GM10847 (cell line): Measurements from ENCODE around the gene YWHAG.

Source experiments
- POLR2A ChIP-seq: IDR thresholded peaks from 2 replicates; pipeline ENCODE4 v1.6.1; 2011; ENCODE audit not compliant: insufficient read length; ENCODE audit errors: extremely low read depth

The YWHAG gene

GRCh38 chr7:76337147-76337546 is 21.6 kb downstream of the YWHAG start:
- TF ChIP-seq POLR2A: no peak

GRCh38 chr7:76336094-76336493 is 22.7 kb downstream of the YWHAG start:
- no peak for TF ChIP-seq POLR2A

- no peak for TF ChIP-seq POLR2A
These were observed 24.3 kb downstream of the YWHAG start for GRCh38 chr7:76334320-76334967.

DNA sequence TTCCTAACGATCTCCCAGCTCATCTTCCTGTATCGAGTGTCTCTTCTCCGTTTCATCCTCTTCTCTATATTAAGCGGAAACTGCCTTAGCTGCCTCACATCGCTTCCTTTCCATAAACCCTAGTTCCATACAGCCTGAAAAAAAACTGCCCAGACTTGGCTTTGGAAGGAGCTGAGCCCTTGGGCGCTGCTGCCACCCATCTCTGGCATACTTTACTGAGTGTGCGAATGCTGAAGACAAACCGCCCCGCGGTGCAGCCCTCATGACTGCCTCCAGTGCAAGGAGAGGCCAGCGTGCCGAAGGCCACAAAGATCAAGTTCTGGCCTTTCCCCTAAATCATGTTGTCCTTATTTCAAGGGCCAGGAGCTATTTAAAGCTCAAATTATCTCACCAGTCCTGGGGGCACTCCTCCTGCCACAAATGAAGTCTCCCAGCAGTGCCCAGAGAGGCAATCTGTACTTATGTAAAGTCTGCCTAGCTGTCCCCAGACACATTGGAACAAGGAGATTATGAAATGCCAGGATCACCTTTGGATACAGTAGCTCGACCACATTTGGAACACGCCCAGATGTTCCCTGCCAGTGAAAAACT is 25.2 kb downstream of the YWHAG start:
- no peak for TF ChIP-seq POLR2A

DNA sequence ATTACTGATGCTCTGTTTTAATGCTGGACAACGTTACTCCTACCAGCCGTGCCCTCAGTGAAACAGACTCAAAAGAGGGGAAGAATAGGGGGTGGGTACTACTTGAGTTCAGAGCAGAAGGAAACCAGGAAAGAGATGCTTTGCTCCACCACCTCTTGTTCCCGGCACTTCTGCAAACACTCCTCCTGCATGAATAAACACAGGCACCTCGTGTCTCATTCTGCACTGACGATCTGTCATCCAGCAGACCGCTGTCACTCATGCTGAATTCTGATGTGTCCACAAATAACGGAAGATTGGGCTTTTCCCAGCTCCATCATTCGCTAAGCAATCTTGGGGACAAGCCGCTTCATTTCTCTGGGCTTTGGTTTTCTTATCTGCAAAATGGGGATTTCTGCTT is 26.7 kb downstream of the YWHAG start:
- no peak for TF ChIP-seq POLR2A

DNA sequence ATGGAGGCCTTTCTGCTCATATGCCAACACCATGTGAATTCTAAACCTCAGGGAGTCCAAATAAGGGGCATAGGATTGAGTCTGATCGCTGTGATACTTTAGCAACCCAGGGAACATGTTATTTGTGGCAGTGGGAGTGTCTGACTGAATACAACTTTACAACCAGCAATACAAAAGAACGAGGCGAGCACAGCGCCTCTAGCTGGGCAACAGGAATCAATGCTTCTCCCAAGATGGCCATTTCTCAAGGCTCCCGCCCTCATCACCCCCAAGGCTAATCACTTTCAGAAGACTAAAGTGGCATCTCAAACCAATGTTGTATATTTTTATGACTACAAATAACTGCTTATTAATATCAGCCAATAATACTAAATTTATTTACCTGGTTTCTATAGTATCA is 28.1 kb downstream of the YWHAG start:
- no peak for TF ChIP-seq POLR2A

GRCh38 chr7:76330261-76330660 is 28.5 kb downstream of the YWHAG start:
- no peak for TF ChIP-seq POLR2A

DNA sequence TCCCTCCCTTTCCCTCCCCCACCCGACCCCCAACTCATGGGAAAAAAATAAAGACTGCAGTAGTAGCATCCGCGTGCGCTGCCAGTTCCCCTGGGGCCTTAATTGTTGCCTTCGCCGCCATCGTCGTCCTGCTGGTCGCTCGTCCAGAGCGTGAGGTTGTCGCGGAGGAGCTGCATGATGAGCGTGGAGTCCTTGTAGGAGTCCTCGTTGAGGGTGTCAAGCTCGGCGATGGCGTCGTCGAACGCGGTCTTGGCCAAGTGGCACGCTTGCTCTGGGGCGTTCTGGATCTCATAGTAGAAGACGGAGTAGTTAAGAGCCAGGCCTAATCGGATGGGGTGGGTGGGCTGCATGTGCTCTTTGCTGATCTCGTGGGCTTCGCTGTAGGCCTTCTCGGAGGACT is 29.3 kb downstream of the YWHAG start:
- no peak for TF ChIP-seq POLR2A

DNA sequence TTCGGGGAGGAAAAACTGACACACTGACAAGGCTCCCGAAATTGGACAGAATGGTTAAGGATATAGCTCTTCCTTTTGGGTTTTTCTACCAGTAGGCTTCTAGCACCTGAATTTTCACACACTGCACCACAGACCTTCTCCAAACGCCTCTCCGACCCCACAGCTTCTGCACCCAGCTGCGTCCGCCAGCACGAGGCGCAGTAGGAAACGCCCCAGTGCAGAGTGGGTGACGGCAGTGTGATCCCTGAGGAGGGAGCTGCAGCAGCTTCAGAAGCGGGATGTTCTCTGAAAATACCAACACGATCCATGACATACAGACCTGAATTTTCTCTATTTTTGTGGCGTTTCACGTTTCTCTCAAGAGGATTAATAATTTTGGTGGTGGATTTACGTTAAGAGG is 30.4 kb downstream of the YWHAG start:
- TF ChIP-seq POLR2A: no peak

- TF ChIP-seq POLR2A: no peak
These were observed 31.2 kb downstream of the YWHAG start for GRCh38 chr7:76327610-76328009.

GRCh38 chr7:76326646-76327233 is 32.1 kb downstream of the YWHAG start:
- no peak for TF ChIP-seq POLR2A

- no peak for TF ChIP-seq POLR2A
These were observed 33.0 kb downstream of the YWHAG start for GRCh38 chr7:76325811-76326210.

- TF ChIP-seq POLR2A: no peak
These were observed 33.7 kb downstream of the YWHAG start for GRCh38 chr7:76325092-76325491.

- TF ChIP-seq POLR2A: no peak
These were observed 40.1 kb downstream of the YWHAG start for GRCh38 chr7:76318488-76319353.

DNA sequence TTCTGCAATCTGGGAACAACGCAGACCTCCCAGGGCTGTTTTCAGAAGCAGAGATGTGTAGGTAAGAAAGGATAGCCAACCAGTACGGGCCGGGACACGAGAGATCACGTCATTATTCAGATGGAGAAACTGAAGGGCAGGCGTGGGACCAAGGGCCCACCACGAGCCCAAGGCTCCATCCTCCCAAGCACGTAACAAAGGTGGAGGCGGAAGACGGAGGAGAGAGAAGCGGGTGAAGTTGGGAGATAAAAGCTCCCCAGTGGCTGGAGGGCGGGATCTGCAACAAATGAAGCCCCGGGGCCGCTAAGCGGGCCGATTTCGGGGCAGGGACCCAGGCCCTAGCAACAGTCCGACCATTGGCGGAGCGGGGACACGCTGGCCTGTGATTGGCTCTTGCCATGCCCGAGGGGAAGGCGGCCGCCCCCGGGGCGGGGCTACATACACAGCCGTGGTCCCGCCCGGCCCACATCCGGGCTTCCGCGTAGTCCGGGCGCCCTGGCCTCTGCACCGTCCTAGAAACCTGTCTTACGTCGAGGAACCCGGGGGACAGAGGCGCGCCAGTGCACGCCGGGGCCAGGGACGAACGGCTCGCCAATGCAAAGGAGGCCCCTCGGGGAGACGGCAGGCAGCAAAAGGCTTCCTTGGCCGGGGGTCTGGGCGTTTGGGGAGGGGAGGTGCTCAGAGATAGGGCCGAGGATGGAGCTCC is 40.9 kb downstream of the YWHAG start:
- peak; percentile 81 for TF ChIP-seq POLR2A
